Measurements from ENCODE around the gene FAM76B.

GRCh38 chr11:95799546-95799945 lies 10.0 kb upstream of the FAM76B start:
- TF ChIP-seq CTCF (IDR thresholded peaks at IDR 0.05) (no peak), POLR2A (IDR thresholded peaks at IDR 0.05) (no peak)

Data from prostate gland (tissue), 2 donors.